Activated CD4-positive, alpha-beta memory T cell treated with anti-CD3 and anti-CD28 coated beads for 36 hours (primary cell): Measurements from ENCODE around the gene LY6G5B. TPM values are rescaled to one million over a fixed set of nuclear protein-coding genes. Genes with fewer than 3 reads are reported as not detected.

Experiments
- CTCF ChIA-PET: fragments of 350-600 bp; sonication (Branson Sonifier 250); formaldehyde crosslinking; loops from one replicate; lab custom pipeline; 2021; ENCODE audit warnings: antibody characterized with exemption, inconsistent platforms; lab: Charles Lee
- POLR2A ChIA-PET: fragments of 350-600 bp; sonication (Branson Sonifier 250); formaldehyde crosslinking; loops from one replicate; lab custom pipeline; 2021; ENCODE audit warnings: antibody characterized with exemption; lab: Charles Lee
- DNase-seq: peaks from one replicate; pipeline ENCODE4 v3.0.0-alpha.2; 2020
- H3K27ac Mint-ChIP-seq: one replicate; pipeline ENCODE4 v1.8.0; 2021; ENCODE audit warnings: mixed read lengths
- H3K27me3 Mint-ChIP-seq: one replicate; pipeline ENCODE4 v1.8.0; 2021; ENCODE audit warnings: mixed read lengths
- H3K36me3 Mint-ChIP-seq: one replicate; pipeline ENCODE4 v1.8.0; 2021; ENCODE audit warnings: mixed read lengths
- H3K4me1 Mint-ChIP-seq: one replicate; pipeline ENCODE4 v1.8.0; 2021; ENCODE audit warnings: low read depth, mixed read lengths
- H3K4me3 Mint-ChIP-seq: one replicate; pipeline ENCODE4 v1.8.0; 2021; ENCODE audit warnings: mild to moderate bottlenecking, mixed read lengths
- H3K9me3 Mint-ChIP-seq: one replicate; pipeline ENCODE4 v1.8.0; 2021; ENCODE audit warnings: mixed read lengths
- intact Hi-C: fragments of 100-400 bp; cut with micrococcal nuclease; formaldehyde crosslinking; loops from one replicate; pipeline ENCODE4 v1.15.1; 2023
- total RNA-seq, 2 experiments: library from RNA; stranded (reverse); gene quantifications; one replicate each; pipeline ENCODE4 v1.2.3, GENCODE V29; 2021

The LY6G5B gene
- total RNA-seq, 2 experiments from 2014 or later, result 9.2 to 11.6 TPM

GRCh38 chr6:31711233-31711632 is 41.5 kb downstream of the LY6G5B start:
- no peak for DNase-seq
- Mint-ChIP-seq H3K4me1 (peaks cover 2% of the 10 kb centered on the region), H3K27ac (no peak overlapping the region), H3K9me3 (no peaks in the 10 kb centered on the region), H3K36me3 (no peaks in the 10 kb centered on the region), H3K4me3 (no peak overlapping the region), H3K27me3 (no peaks in the 10 kb centered on the region)
- ChIA-PET POLR2A (no interaction called here), CTCF (interaction anchor here (1.0 kb wide), 1 partner anchor 21 kb away, joined by 3 read pairs; no protein-coding TSS in a partner anchor)
- intact Hi-C loops, result no loop called here

DNA sequence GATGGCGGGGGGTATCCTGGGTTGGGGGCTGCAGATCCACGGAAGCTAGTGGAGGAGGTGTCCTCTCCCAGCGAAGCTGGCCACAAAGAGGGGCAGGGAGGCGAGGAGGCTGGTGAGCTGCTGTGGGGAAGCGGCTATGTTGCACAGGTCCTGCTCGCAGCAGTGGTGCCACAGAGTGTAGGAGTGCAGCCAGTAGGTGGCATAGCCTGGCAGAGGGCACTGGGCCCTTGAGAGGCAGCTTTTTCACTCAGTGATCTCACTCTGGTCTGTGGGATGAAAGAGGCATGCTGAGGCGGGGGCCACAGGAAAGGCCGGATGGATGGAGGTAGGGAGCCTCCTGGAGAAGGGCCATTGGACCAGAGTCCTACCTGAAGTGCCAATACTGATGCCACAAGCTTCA is 42.5 kb downstream of the LY6G5B start:
- ChIA-PET POLR2A (no interaction called here), CTCF (interaction anchor here (0.6 kb wide), 1 partner anchor 88 kb away, joined by 4 read pairs; no protein-coding TSS in a partner anchor)
- intact Hi-C loops, result no loop called here
- no peaks in the 10 kb centered on the region for H3K36me3 Mint-ChIP-seq
- no peak for DNase-seq
- no peak overlapping the region for H3K27ac Mint-ChIP-seq
- H3K9me3 Mint-ChIP-seq, result no peaks in the 10 kb centered on the region
- H3K4me3 Mint-ChIP-seq, result no peak overlapping the region
- H3K27me3 Mint-ChIP-seq, result no peaks in the 10 kb centered on the region
- peaks cover 2% of the 10 kb centered on the region for H3K4me1 Mint-ChIP-seq

DNA sequence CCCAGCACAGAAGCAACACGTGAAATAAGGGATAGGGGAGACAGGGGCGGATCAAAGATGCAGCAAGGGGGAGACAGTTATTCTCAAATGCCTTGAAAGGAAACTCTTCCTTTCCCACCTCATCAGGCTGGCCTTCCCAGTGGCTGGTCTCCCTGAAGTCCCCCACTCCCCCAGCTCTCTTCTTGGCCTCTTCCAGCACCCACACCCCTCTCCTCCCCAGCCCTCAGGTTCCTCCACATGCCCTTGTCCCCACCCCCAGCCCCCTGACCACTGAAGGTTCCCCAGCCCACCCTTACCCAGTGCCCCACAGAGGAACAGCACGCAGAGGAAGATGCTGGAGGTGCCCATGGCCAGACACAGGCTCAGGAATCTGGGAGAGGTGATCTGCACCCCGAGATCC is 43.7 kb downstream of the LY6G5B start:
- POLR2A ChIA-PET, result no interaction called here
- Mint-ChIP-seq H3K27me3 (no peaks in the 10 kb centered on the region), H3K4me3 (no peak overlapping the region), H3K9me3 (no peaks in the 10 kb centered on the region), H3K4me1 (peaks cover 2% of the 10 kb centered on the region), H3K27ac (no peak overlapping the region), H3K36me3 (no peaks in the 10 kb centered on the region)
- CTCF ChIA-PET, result interaction anchor here (1.4 to 2.0 kb wide), 2 partner anchors 32 to 56 kb away, joined by 4 to 6 read pairs; no protein-coding TSS in a partner anchor
- intact Hi-C loops, result no loop called here
- DNase-seq, result no peak

GRCh38 chr6:31713991-31714684 is 44.4 kb downstream of the LY6G5B start:
- Mint-ChIP-seq H3K9me3 (no peaks in the 10 kb centered on the region), H3K27ac (no peak overlapping the region), H3K36me3 (no peaks in the 10 kb centered on the region), H3K4me3 (no peak overlapping the region), H3K4me1 (peaks cover 2% of the 10 kb centered on the region), H3K27me3 (no peaks in the 10 kb centered on the region)
- CTCF ChIA-PET, result interaction anchor here (1.4 to 2.0 kb wide), 3 partner anchors 24 to 56 kb away, joined by 3 to 6 read pairs (median 4); no protein-coding TSS in a partner anchor
- intact Hi-C loops, result no loop called here
- POLR2A ChIA-PET, result no interaction called here
- DNase-seq, result no peak

DNA sequence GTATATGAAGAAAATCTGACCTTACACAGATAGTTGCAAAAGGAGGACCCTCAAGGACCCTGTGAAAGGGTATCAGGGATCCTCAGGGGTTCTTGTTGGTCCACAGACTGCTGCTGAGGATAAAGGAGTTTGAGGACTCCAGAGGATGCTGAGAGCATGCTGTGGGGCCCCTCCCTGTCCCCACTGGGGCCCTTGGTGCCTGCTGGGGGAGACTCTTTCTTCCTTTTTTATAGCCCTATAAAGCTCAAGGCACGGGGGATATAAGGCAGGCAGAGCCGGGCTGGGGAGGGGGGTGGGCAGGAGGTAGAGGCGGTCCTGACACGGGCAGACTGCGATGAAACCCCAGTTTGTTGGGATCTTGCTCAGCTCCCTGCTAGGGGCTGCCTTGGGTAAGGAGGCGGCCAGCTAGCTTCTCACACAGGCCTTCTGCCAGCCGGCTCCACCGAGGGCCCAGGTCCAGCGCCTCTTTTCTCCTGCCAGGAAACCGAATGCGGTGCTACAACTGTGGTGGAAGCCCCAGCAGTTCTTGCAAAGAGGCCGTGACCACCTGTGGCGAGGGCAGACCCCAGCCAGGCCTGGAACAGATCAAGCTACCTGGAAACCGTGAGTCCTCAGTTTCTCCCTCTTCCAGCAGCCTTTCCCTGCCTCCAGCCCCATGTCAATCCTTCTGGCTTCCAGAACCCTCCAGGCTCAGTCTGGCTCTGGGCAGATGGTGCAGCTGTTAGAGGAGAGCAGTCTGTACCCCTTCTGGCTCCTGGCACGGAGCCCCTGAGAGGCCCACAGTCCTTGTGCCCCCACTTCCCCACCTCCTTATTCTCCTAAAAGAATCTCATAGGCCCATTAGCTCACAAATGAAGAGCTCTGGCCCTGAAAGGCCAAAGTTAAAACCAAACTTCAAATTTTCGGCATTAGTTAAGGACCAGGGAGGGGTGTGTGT is 45.5 kb downstream of the LY6G5B start, which contains the start of gene LY6G6D:
LY6G6D (plus strand) TSS at position 327 of the 937 bp plus-strand sequence; CDS start at position 335, 8 bp downstream.
- no peaks in the 10 kb centered on the region for H3K36me3 Mint-ChIP-seq
- no peaks in the 10 kb centered on the region for H3K27me3 Mint-ChIP-seq
- H3K9me3 Mint-ChIP-seq, result no peaks in the 10 kb centered on the region
- no peak within 1 kb of the TSS for H3K27ac Mint-ChIP-seq
- no peak within 1 kb of the TSS for H3K4me3 Mint-ChIP-seq
- POLR2A ChIA-PET, result no interaction called here
- DNase-seq, result no peak
- H3K4me1 Mint-ChIP-seq, result peaks cover 2% of the 10 kb centered on the region
- intact Hi-C loops, result no loop called here
- CTCF ChIA-PET, result interaction anchor here (1.1 to 1.4 kb wide), 3 partner anchors 14 to 115 kb away, joined by 3 to 5 read pairs (median 3); no protein-coding TSS in a partner anchor

DNA sequence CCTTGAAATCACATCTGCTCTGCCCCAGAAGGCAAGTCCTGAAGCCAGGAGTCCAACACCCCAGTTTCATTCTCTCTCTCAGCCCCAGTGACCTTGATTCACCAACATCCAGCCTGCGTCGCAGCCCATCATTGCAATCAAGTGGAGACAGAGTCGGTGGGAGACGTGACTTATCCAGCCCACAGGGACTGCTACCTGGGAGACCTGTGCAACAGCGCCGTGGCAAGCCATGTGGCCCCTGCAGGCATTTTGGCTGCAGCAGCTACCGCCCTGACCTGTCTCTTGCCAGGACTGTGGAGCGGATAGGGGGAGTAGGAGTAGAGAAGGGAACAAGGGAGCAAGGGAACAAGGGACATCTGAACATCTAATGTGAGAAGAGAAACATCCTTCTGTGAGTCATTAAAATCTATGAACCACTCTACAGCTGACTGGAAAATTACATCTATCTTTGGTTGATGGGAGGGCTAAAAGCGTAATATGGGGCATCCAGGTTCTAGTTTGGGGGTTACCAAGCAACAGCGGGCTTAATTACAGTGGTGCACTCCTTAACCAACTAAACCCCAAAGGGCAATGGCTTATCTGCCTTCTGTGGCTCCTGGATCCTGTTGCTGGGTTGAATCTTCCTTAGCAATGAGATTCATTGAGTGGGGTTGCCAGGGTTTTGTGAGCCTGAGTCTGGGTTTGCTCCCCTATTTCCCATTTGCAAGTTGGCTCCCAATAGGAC is 47.9 kb downstream of the LY6G5B start:
- intact Hi-C loops, result no loop called here
- H3K4me1 Mint-ChIP-seq, result no peaks in the 10 kb centered on the region
- H3K9me3 Mint-ChIP-seq, result no peaks in the 10 kb centered on the region
- no peak overlapping the region for H3K27ac Mint-ChIP-seq
- H3K36me3 Mint-ChIP-seq, result no peaks in the 10 kb centered on the region
- CTCF ChIA-PET, result no interaction called here
- POLR2A ChIA-PET, result no interaction called here
- H3K4me3 Mint-ChIP-seq, result no peak overlapping the region
- no peak for DNase-seq
- H3K27me3 Mint-ChIP-seq, result no peaks in the 10 kb centered on the region

- CTCF ChIA-PET, result no interaction called here
- Mint-ChIP-seq H3K9me3 (no peaks in the 10 kb centered on the region), H3K4me1 (no peaks in the 10 kb centered on the region), H3K27me3 (no peaks in the 10 kb centered on the region), H3K36me3 (no peaks in the 10 kb centered on the region), H3K27ac (no peak overlapping the region), H3K4me3 (no peak overlapping the region)
- no peak for DNase-seq
- intact Hi-C loops, result no loop called here
- POLR2A ChIA-PET, result no interaction called here
Measured at GRCh38 chr6:31718265-31718664, 48.5 kb downstream of the LY6G5B start.

- intact Hi-C loops, result no loop called here
- Mint-ChIP-seq H3K27me3 (no peaks in the 10 kb centered on the region), H3K36me3 (no peaks in the 10 kb centered on the region), H3K9me3 (no peaks in the 10 kb centered on the region), H3K4me1 (no peaks in the 10 kb centered on the region), H3K4me3 (no peak overlapping the region), H3K27ac (no peak overlapping the region)
- ChIA-PET POLR2A (no interaction called here), CTCF (no interaction called here)
- no peak for DNase-seq
Measured at GRCh38 chr6:31719001-31719400, 49.2 kb downstream of the LY6G5B start.

- ChIA-PET POLR2A (no interaction called here), CTCF (interaction anchor here (2.0 kb wide), 1 partner anchor 49 kb away, joined by 5 read pairs; no protein-coding TSS in a partner anchor)
- Mint-ChIP-seq H3K4me3 (no peak overlapping the region), H3K36me3 (no peaks in the 10 kb centered on the region), H3K27me3 (no peaks in the 10 kb centered on the region), H3K9me3 (no peaks in the 10 kb centered on the region), H3K27ac (no peak overlapping the region), H3K4me1 (no peaks in the 10 kb centered on the region)
- intact Hi-C loops, result no loop called here
- DNase-seq, result no peak
Measured at GRCh38 chr6:31720196-31720770, 50.5 kb downstream of the LY6G5B start.

DNA sequence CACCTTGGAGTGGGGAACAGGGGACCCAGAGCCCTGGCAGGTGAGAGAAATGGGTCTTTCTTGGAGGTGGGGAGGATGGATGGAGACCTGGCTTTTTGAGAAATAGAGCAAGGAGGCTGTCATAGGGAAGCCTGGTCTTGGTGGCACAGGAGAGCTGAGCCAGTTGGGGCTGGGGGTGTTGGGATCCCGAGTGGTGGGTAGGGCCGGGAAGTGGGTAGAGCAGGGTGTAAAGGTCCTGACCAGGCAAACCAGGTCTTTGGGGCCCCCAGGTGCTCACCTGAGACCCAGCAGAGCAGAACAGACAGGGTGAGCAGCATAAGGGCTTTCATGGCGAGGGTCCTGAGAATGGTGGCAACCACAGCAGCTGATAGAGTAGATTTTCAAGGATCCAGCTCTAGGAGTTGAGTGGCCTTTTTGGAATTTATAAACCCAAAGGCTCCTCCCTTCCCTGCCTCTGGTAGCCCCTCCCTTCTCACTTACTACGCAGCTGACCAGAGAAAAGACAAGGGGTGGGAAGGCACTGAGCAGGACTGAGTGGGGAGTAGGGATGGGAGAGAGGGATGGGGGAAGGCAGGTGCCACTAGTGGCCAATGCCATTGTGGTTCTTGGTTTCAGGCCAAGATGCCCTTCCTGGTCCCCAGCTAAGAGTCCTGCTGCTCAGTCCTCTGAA is 51.7 kb downstream of the LY6G5B start, which contains the start of gene LY6G6C:
LY6G6C (minus strand) TSS at position 396 of the 670 bp plus-strand sequence; CDS start at position 329, 67 bp downstream.
- ChIA-PET CTCF (interaction anchor here (2.0 kb wide), 1 partner anchor 48 kb away, joined by 5 read pairs; no protein-coding TSS in a partner anchor), POLR2A (no interaction called here)
- Mint-ChIP-seq H3K4me1 (peaks cover 10% of the 10 kb centered on the region), H3K9me3 (no peaks in the 10 kb centered on the region), H3K4me3 (no peak within 1 kb of the TSS), H3K27me3 (no peaks in the 10 kb centered on the region), H3K36me3 (no peaks in the 10 kb centered on the region), H3K27ac (no peak within 1 kb of the TSS)
- intact Hi-C loops, result no loop called here
- DNase-seq, result no peak

GRCh38 chr6:31722173-31722572 is 52.4 kb downstream of the LY6G5B start:
- intact Hi-C loops, result no loop called here

More at GRCh38 chr6:31722173-31722572, 52.4 kb downstream of the LY6G5B start:
- DNase-seq, result no peak
- CTCF ChIA-PET, result no interaction called here
- POLR2A ChIA-PET, result interaction anchor here (0.5 kb wide), 1 partner anchor 17 kb away, joined by 3 read pairs; no protein-coding TSS in a partner anchor
- no peaks in the 10 kb centered on the region for H3K27me3 Mint-ChIP-seq
- no peak overlapping the region for H3K27ac Mint-ChIP-seq
- H3K9me3 Mint-ChIP-seq, result no peaks in the 10 kb centered on the region
- H3K4me1 Mint-ChIP-seq, result peaks cover 16% of the 10 kb centered on the region
- H3K4me3 Mint-ChIP-seq, result no peak overlapping the region
- no peaks in the 10 kb centered on the region for H3K36me3 Mint-ChIP-seq
